HL-60 (cell line): ENCODE results near the gene E2F4.

ENCODE experiments used
- CTCF ChIP-seq: IDR thresholded peaks from one replicate; pipeline ENCODE4 v1.5.1; 2011; ENCODE audit warnings: low read length, control low read depth, inconsistent platforms; ENCODE audit not compliant: insufficient read depth
- GABPA ChIP-seq: IDR thresholded peaks from 2 replicates; pipeline ENCODE4 v1.6.1; 2012; ENCODE audit warnings: low read depth
- POLR2AphosphoS5 ChIP-seq: IDR thresholded peaks from 2 replicates; pipeline ENCODE4 v1.6.1; 2012; ENCODE audit warnings: low read depth
- REST ChIP-seq: IDR thresholded peaks from 2 replicates; pipeline ENCODE4 v1.6.1; 2012; ENCODE audit warnings: low read depth; ENCODE audit not compliant: insufficient replicate concordance
- SPI1 ChIP-seq: IDR thresholded peaks from 2 replicates; pipeline ENCODE4 v1.6.1; 2012; ENCODE audit warnings: low read depth, mild to moderate bottlenecking, borderline replicate concordance

GRCh38 chr16:67167588-67167987 lies 24.4 kb upstream of the E2F4 start:
- no peak for TF ChIP-seq CTCF
- TF ChIP-seq POLR2AphosphoS5, result no peak
- no peak for TF ChIP-seq REST
- no peak for TF ChIP-seq GABPA
- no peak for TF ChIP-seq SPI1
